ENCODE results near the gene ME3. TPM values are rescaled to one million over a fixed set of nuclear protein-coding genes. Genes with fewer than 3 reads are reported as not detected.

ME3 gene
- total and polyA plus RNA-seq, 2 donors (not counting 1 experiment from before 2014, with no cell fraction given), result 8.8 to 50.7 TPM

GRCh38 chr11:86589204-86589603 is 83.2 kb downstream of the ME3 start:
- H3K79me2 ChIP-seq (ENCODE audit: control insufficient read depth, insufficient read depth, low read length), result no peaks in the 10 kb centered on the region
- H4K20me1 ChIP-seq (ENCODE audit: control insufficient read depth, extremely low read depth, insufficient read depth, low read length), result no peaks in the 10 kb centered on the region
- no peak overlapping the region for H3K9ac ChIP-seq (ENCODE audit: insufficient read depth, low read length)
- DNase-seq (ENCODE audit: low read depth in 2 of 2), result no peak
- H2AFZ ChIP-seq (ENCODE audit: low read length), result no peak overlapping the region
- H3K4me3 ChIP-seq (replicated peaks in 1 of 4; ENCODE audit: control extremely low read depth in 1 of 4, insufficient read depth in 1 of 4, low read depth in 3 of 4, low read length in 4 of 4), result no peak overlapping the region
- no peak for TF ChIP-seq EZH2 (IDR thresholded peaks at IDR 0.05; ENCODE audit: low read length, missing control alignments)
- TF ChIP-seq CTCF (conservative IDR thresholded peaks at IDR 0.05 in 1 of 2, IDR thresholded peaks at IDR 0.05 in 1 of 2; ENCODE audit: low read depth in 1 of 2, low read length in 2 of 2), result no peak
- no peak overlapping the region for H3K27ac ChIP-seq (ENCODE audit: insufficient read depth, low read length)
- no peaks in the 10 kb centered on the region for H3K27me3 ChIP-seq (ENCODE audit: control insufficient read depth, insufficient read depth, low read length)
- no peaks in the 10 kb centered on the region for H3K9me3 ChIP-seq (ENCODE audit: control insufficient read depth, insufficient read depth, low read depth, low read length)
- no peak overlapping the region for H3K4me2 ChIP-seq (ENCODE audit: extremely low read depth, insufficient read depth, low read length)
- H3K36me3 ChIP-seq (ENCODE audit: control insufficient read depth, insufficient read depth, low read length), result no peaks in the 10 kb centered on the region
- peaks cover 13% of the 10 kb centered on the region for H3K4me1 ChIP-seq (ENCODE audit: control insufficient read depth, extremely low read depth, insufficient read depth, low read length)

GRCh38 chr11:86588566-86589090 is 83.8 kb downstream of the ME3 start:
- TF ChIP-seq EZH2 (IDR thresholded peaks at IDR 0.05; ENCODE audit: low read length, missing control alignments), result no peak
- no peak for TF ChIP-seq CTCF (conservative IDR thresholded peaks at IDR 0.05 in 1 of 2, IDR thresholded peaks at IDR 0.05 in 1 of 2; ENCODE audit: low read depth in 1 of 2, low read length in 2 of 2)
- Histone ChIP-seq H3K4me2 (ENCODE audit: extremely low read depth, insufficient read depth, low read length) (no peak overlapping the region), H3K79me2 (ENCODE audit: control insufficient read depth, insufficient read depth, low read length) (no peaks in the 10 kb centered on the region), H3K36me3 (ENCODE audit: control insufficient read depth, insufficient read depth, low read length) (no peaks in the 10 kb centered on the region), H3K4me1 (ENCODE audit: control insufficient read depth, extremely low read depth, insufficient read depth, low read length) (peaks cover 13% of the 10 kb centered on the region), H3K9me3 (ENCODE audit: control insufficient read depth, insufficient read depth, low read depth, low read length) (no peaks in the 10 kb centered on the region), H2AFZ (ENCODE audit: low read length) (no peak overlapping the region), H4K20me1 (ENCODE audit: control insufficient read depth, extremely low read depth, insufficient read depth, low read length) (no peaks in the 10 kb centered on the region), H3K27ac (ENCODE audit: insufficient read depth, low read length) (no peak overlapping the region), H3K4me3 (replicated peaks in 1 of 4; ENCODE audit: control extremely low read depth in 1 of 4, insufficient read depth in 1 of 4, low read depth in 3 of 4, low read length in 4 of 4) (no peak overlapping the region), H3K9ac (ENCODE audit: insufficient read depth, low read length) (no peak overlapping the region), H3K27me3 (ENCODE audit: control insufficient read depth, insufficient read depth, low read length) (no peaks in the 10 kb centered on the region)
- peak in 1 of 2 donors; percentile 49 for DNase-seq (ENCODE audit: low read depth in 2 of 2)

GRCh38 chr11:86587264-86588193 is 84.9 kb downstream of the ME3 start:
- no peak for DNase-seq (ENCODE audit: low read depth in 2 of 2)
- no peaks in the 10 kb centered on the region for H4K20me1 ChIP-seq (ENCODE audit: control insufficient read depth, extremely low read depth, insufficient read depth, low read length)
- H3K9ac ChIP-seq (ENCODE audit: insufficient read depth, low read length), result no peak overlapping the region
- H3K79me2 ChIP-seq (ENCODE audit: control insufficient read depth, insufficient read depth, low read length), result no peaks in the 10 kb centered on the region
- no peak overlapping the region for H3K27ac ChIP-seq (ENCODE audit: insufficient read depth, low read length)
- no peak overlapping the region for H3K4me2 ChIP-seq (ENCODE audit: extremely low read depth, insufficient read depth, low read length)
- no peak overlapping the region for H3K4me3 ChIP-seq (replicated peaks in 1 of 4; ENCODE audit: control extremely low read depth in 1 of 4, insufficient read depth in 1 of 4, low read depth in 3 of 4, low read length in 4 of 4)
- peaks cover 4% of the 10 kb centered on the region for H3K4me1 ChIP-seq (ENCODE audit: control insufficient read depth, extremely low read depth, insufficient read depth, low read length)
- no peak for TF ChIP-seq CTCF (conservative IDR thresholded peaks at IDR 0.05 in 1 of 2, IDR thresholded peaks at IDR 0.05 in 1 of 2; ENCODE audit: low read depth in 1 of 2, low read length in 2 of 2)
- no peak for TF ChIP-seq EZH2 (IDR thresholded peaks at IDR 0.05; ENCODE audit: low read length, missing control alignments)
- no peaks in the 10 kb centered on the region for H3K27me3 ChIP-seq (ENCODE audit: control insufficient read depth, insufficient read depth, low read length)
- H2AFZ ChIP-seq (ENCODE audit: low read length), result no peak overlapping the region
- H3K36me3 ChIP-seq (ENCODE audit: control insufficient read depth, insufficient read depth, low read length), result no peaks in the 10 kb centered on the region
- no peaks in the 10 kb centered on the region for H3K9me3 ChIP-seq (ENCODE audit: control insufficient read depth, insufficient read depth, low read depth, low read length)

Data from fibroblast of lung (primary cell).